HL-60/S4 treated with retinoic acid at 250 ng/mL for 4 days and 3 days (cell line): ENCODE results near the gene TMEM167B.
"Not testable (repeated sequence)": the region's sequence is repeated elsewhere in the genome, so short reads cannot be mapped to it uniquely, and the experiment has no call there.

Experiments
- in situ Hi-C: fragments of 300-500 bp; cut with MboI; formaldehyde crosslinking; loops from 2 replicates; pipeline ENCODE4 v1.7.0; 2022; ENCODE audit warnings: low sequenced_read_pairs

The TMEM167B gene

GRCh38 chr1:109112652-109113285, 22.2 kb downstream of the TMEM167B start:
- in situ Hi-C loops = no loop called here

- in situ Hi-C loops = no loop called here
These were observed 23.2 kb downstream of the TMEM167B start, which contains the start of gene ELAPOR1 for GRCh38 chr1:109113590-109114341. Gene ELAPOR1, plus strand, starts transcription at chr1:109114115. Its CDS starts 69 bp downstream, at chr1:109114184.

- in situ Hi-C loops = no loop called here
These were observed 23.7 kb downstream of the TMEM167B start for GRCh38 chr1:109114342-109114674.

- in situ Hi-C loops = no loop called here
These were observed 25.1 kb downstream of the TMEM167B start for GRCh38 chr1:109115685-109116084.

- in situ Hi-C loops = no loop called here
These were observed 25.7 kb downstream of the TMEM167B start for GRCh38 chr1:109116286-109116685.

GRCh38 chr1:109118089-109118488, 27.5 kb downstream of the TMEM167B start:
- in situ Hi-C loops = no loop called here

GRCh38 chr1:109120356-109120755, 29.8 kb downstream of the TMEM167B start:
- in situ Hi-C loops = no loop called here

GRCh38 chr1:109131059-109131458, 40.5 kb downstream of the TMEM167B start:
- in situ Hi-C loops = no loop called here

GRCh38 chr1:109131800-109132199, 41.2 kb downstream of the TMEM167B start:
- in situ Hi-C loops = no loop called here

- in situ Hi-C loops = no loop called here
These were observed 42.6 kb downstream of the TMEM167B start for GRCh38 chr1:109133002-109133706.

GRCh38 chr1:109133815-109134214, 43.3 kb downstream of the TMEM167B start:
- in situ Hi-C loops = no loop called here

- in situ Hi-C loops = no loop called here
These were observed 43.9 kb downstream of the TMEM167B start for GRCh38 chr1:109134423-109134822.

- in situ Hi-C loops = no loop called here
These were observed 45.4 kb downstream of the TMEM167B start for GRCh38 chr1:109135940-109136339.

GRCh38 chr1:109136766-109137165, 46.2 kb downstream of the TMEM167B start:
- in situ Hi-C loops = no loop called here

GRCh38 chr1:109137958-109138357, 47.4 kb downstream of the TMEM167B start:
- in situ Hi-C loops = no loop called here

- in situ Hi-C loops = no loop called here
These were observed 47.8 kb downstream of the TMEM167B start for GRCh38 chr1:109138358-109138757.

GRCh38 chr1:109140392-109140791, 49.8 kb downstream of the TMEM167B start:
- in situ Hi-C loops = no loop called here

GRCh38 chr1:109142260-109142659, 51.7 kb downstream of the TMEM167B start:
- in situ Hi-C loops = no loop called here

GRCh38 chr1:109142725-109143124, 52.2 kb downstream of the TMEM167B start:
- in situ Hi-C loops = not testable (repeated sequence)
